ENCODE data around the gene NECTIN4.
"Not testable (repeated sequence)": the region's sequence is repeated elsewhere in the genome, so short reads cannot be mapped to it uniquely, and the experiment has no call there.

The NECTIN4 gene

GRCh38 chr1:161069731-161070270 lies 19.6 kb downstream of the NECTIN4 start, which contains the start of gene ARHGAP30:
ARHGAP30 (minus strand) TSS chr1:161069891; CDS start chr1:161069624, 267 bp downstream.
- DNase-seq (ENCODE audit: insufficient read length, low spot score): no peak
- FAIRE-seq: no peak
- TF ChIP-seq CTCF (IDR thresholded peaks at IDR 0.05; ENCODE audit: insufficient read depth, missing control alignments): no peak

GRCh38 chr1:161069241-161069640 lies 20.1 kb downstream of the NECTIN4 start:
- DNase-seq (ENCODE audit: insufficient read length, low spot score): no peak
- no peak for FAIRE-seq
- TF ChIP-seq CTCF (IDR thresholded peaks at IDR 0.05; ENCODE audit: insufficient read depth, missing control alignments): no peak

GRCh38 chr1:161068306-161069234 lies 20.8 kb downstream of the NECTIN4 start:
- no peak for TF ChIP-seq CTCF (IDR thresholded peaks at IDR 0.05; ENCODE audit: insufficient read depth, missing control alignments)
- DNase-seq (ENCODE audit: insufficient read length, low spot score): no peak
- FAIRE-seq: no peak

GRCh38 chr1:161066694-161067093 lies 22.7 kb downstream of the NECTIN4 start:
- no peak for FAIRE-seq
- DNase-seq (ENCODE audit: insufficient read length, low spot score): no peak
- TF ChIP-seq CTCF (IDR thresholded peaks at IDR 0.05; ENCODE audit: insufficient read depth, missing control alignments): no peak

- FAIRE-seq; DNase-seq (ENCODE audit: insufficient read length, low spot score): not testable (repeated sequence)
Measured at GRCh38 chr1:161065681-161066080, 23.7 kb downstream of the NECTIN4 start.

- not testable (repeated sequence) for FAIRE-seq; DNase-seq (ENCODE audit: insufficient read length, low spot score)
Measured at GRCh38 chr1:161063936-161064335, 25.4 kb downstream of the NECTIN4 start.

- TF ChIP-seq CTCF (IDR thresholded peaks at IDR 0.05; ENCODE audit: insufficient read depth, missing control alignments): no peak
- FAIRE-seq (no peak), DNase-seq (ENCODE audit: insufficient read length, low spot score) (no peak)
Measured at GRCh38 chr1:161061419-161061818, 27.9 kb downstream of the NECTIN4 start.

GRCh38 chr1:161059293-161059692 lies 30.1 kb downstream of the NECTIN4 start:
- TF ChIP-seq CTCF (IDR thresholded peaks at IDR 0.05; ENCODE audit: insufficient read depth, missing control alignments): no peak
- FAIRE-seq: no peak

More at GRCh38 chr1:161059293-161059692, 30.1 kb downstream of the NECTIN4 start:
- DNase-seq (ENCODE audit: insufficient read length, low spot score): no peak
